CD4-positive, alpha-beta T cell treated with Interleukin-17A for 4 hours (primary cell): Measurements from ENCODE around the gene GLT8D1.
"Not testable (repeated sequence)": the region's sequence is repeated elsewhere in the genome, so short reads cannot be mapped to it uniquely, and the experiment has no call there.

Experiments
- DNase-seq: peaks from one replicate; pipeline ENCODE4 v3.0.0-alpha.2; 2020; ENCODE audit warnings: mixed read lengths

The GLT8D1 gene, protein sequence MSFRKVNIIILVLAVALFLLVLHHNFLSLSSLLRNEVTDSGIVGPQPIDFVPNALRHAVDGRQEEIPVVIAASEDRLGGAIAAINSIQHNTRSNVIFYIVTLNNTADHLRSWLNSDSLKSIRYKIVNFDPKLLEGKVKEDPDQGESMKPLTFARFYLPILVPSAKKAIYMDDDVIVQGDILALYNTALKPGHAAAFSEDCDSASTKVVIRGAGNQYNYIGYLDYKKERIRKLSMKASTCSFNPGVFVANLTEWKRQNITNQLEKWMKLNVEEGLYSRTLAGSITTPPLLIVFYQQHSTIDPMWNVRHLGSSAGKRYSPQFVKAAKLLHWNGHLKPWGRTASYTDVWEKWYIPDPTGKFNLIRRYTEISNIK

DNA sequence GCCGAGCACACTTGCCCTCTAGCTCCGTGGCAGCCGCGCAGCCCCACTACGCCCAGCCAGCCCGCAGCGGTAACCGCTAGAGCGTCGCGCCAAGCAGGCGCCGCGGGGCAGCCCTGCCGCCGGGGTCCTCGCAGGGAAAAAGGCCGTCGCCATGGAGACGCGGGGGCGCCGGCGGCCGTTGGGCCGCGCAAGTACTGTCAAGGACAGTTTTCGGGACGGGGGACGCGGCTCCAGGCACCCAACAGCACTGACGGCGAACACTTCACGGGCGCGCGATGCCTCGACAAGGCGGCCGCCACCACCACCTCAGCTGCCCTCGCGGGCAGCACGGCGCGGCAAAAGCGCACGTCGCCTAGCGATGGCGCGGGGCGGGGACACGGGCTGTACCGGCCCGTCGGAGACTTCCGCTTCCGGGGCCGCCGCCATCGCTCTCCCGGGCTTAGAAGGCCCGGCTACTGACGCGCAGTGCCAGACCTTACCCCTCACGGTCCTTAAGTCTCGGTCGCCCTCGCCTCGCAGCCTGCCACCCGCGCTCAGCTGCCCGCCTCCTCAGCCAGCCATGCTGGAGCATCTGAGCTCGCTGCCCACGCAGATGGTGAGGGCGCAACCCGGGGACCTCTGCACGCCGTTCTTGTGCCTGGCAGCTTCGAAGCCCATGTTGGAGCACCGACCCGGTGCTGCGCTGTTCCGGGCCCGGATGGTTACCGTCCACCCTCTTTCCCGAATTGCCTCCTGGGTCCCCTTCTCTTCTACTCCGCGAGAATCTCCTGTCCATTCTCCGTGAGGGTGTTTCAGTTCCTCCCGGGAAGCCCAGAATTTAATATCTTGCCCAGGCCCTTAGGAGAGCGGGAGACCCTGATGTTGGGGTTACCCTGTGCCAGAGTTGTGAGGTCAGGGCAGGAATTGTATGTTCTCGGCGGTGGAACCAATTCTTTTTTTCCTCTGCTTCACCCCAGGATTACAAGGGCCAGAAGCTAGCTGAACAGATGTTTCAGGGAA lies at the start of gene GLT8D1, which contains the start of gene SPCS1:
Gene GLT8D1, minus strand, starts transcription at position 104 of the 999 bp plus-strand sequence. CDS start 5,331 bp downstream, outside the sequence.
Gene SPCS1, plus strand, starts transcription at position 419 of the 999 bp plus-strand sequence. Its CDS starts 141 bp downstream, at position 560.
- DNase-seq: peak; percentile 89

DNA sequence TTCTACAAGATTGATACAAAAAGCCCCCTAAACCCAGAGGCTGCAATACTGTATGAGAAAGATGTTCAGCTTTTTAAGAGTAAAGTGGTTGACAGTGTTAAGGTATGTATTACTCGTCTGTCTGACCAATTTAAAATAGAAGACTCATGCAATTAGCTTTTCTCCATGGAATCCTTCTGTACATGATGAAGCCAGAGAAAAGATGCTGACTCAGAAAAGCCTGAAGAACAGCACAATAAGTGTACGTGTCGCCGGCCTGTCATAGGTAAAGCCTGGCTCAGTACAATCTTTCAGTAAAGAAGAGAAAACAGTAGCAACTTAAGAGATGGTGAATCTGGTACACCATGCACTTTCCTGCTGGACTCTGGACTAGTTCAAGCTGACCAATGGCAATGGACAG lies 48.8 kb upstream of the GLT8D1 start:
- DNase-seq: no peak

DNA sequence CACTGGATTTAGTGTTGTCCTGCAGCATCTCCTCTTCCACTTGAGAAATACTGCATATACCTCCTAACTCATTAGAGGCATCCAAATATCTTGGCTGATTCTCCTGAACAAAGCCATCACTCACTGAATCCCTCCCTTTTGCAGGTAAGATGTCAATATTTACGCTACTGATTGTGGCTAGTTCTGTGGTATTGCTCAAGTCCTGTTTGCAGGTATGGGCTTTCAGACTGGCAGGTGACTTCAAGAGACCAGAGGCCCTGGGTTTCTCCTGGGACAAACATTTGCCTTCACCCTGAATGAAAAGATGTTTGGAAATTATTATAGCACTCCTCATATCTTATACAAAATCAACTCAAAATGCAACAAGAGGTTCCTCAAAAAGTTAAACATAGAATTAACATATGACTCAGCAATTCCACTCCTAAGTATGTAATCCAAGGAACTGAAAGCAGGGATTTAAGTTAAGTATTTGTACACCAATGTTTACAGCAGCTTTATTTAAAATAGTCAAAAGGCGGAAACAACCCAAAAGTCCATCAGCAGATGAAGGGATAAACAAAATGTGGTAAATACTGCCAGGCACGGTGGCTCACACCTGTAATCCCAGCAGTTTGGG lies 46.6 kb upstream of the GLT8D1 start:
- no peak for DNase-seq

DNA sequence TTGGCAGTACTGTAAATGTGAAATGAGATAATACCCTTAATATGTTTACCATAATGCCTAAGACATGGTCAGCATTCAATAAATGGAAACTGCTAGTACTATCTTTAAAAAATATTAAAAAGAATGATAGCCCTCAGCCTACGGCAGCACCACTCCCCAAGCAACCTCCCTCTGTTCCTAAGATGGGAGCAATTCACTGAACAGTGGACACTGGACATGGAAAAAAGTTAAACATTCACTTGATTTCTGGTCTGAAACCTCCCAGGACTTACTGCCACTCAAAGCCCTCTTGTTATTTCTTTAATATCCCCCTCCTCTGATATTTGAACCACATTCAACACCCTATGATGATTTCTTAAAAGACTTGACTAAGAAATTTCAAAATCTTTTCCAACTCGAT lies 38.1 kb upstream of the GLT8D1 start:
- DNase-seq: no peak

DNA sequence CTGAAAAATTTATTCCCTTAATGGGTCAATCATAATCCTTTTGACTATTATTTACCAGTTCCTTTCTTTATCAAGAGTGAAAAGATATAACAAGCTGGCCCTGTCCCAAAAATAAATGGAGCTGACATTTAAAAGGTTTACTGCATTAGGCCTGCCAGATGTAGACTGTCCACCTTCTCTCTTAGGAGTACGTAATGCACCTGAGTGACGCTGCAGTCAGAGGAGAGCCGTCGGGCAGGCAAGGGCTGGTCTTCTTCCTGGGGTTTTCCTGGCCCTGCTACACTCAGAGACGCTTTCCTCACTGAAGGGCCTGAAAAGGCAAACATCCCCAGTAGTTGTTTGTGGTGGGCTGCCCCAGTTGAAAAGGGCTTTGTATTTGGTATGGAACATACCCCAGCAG lies 37.6 kb upstream of the GLT8D1 start:
- DNase-seq: no peak

DNA sequence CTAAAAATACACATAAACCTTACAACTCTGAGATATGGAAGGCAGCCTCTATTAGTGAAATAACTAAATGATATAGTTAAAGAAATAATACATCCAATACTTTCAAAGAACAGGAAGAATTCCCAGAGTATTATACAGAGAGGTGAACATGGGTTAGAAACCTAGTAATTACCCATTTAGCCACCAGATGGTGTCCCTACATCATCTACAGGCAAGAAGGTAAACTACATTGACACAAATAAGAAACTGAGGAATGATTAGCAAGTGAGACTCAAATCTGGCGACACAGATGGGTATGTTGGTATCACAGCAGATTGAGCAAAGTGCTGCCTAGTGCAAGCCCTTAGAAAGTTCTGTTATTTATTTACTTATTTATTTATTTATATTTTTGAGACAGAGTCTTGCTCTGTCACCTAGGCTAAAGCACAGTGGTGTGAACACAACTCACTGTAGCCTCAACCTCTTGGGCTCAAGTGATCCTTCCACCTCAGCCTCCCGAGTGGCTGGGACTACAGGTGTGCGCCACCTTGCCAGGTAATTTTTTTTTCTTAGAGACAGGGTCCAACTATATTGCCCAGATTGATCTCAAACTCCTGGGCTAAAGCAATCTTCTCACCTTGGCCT lies 36.9 kb upstream of the GLT8D1 start:
- no peak for DNase-seq

DNA sequence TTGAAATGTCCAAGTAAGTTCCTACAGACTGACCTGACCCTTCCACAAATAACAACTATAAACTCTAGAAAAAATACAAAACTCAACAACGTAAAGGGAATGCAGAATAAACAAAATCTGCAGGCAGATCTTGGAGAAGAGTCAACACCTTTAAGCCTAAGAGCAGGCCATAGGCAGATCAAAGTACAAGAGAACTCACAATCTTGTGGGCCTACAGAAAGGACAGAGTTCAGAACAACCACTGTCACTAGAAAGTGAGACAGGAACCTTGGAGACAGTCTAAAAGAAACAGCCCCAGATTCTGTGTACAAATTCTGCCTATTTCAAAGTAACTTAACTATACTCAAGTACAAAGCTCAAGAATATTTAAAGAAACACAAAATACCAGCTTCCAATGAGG lies 34.1 kb upstream of the GLT8D1 start:
- no peak for DNase-seq

DNA sequence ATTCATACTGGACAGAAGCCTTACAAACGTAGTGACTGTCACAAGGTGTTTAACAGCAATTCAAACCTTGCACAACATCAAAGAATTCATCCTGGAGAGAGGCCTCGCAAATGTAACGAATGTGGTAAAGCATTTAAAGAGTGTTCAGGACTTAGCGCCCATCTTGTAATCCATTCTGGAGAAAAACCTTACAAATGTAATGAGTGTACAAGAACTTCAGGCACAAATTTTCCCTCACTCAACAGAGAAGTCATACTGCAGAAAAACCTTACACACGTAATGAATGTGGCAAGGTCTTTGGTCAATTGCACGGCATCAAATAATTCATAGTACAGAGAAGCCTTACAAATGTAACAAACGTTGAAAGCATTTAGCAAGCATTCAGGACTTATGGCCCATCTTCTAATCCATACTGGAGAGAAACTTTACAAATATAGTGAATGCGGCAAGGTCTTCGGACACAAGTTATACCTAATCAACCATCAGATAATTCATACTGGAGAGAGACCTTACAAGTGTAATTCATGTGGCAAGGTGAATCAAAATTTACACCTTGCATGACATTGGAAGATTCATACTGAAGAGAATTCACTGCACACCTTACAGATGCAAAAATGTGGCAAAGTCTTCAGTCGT lies 27.8 kb upstream of the GLT8D1 start:
- DNase-seq: no peak

DNA sequence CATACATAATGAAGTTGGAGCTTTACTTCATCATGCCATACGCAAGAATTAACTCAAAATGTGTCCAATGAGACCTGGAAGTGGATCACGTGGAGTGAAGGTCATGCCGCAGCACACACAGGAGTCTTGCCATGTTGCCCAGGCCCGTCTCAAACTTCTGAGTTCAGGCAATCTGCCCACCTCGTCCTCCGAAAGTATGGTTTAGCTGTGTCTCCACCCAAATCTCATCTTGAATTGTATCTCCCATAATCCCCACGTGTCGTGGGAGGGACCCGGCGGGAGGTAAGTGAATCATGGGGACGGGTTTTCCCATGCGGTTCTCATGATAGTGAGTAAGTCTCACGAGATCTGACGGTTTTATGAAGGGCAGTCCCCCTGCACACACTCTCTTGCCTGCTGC lies 26.0 kb upstream of the GLT8D1 start:
- DNase-seq: no peak

DNA sequence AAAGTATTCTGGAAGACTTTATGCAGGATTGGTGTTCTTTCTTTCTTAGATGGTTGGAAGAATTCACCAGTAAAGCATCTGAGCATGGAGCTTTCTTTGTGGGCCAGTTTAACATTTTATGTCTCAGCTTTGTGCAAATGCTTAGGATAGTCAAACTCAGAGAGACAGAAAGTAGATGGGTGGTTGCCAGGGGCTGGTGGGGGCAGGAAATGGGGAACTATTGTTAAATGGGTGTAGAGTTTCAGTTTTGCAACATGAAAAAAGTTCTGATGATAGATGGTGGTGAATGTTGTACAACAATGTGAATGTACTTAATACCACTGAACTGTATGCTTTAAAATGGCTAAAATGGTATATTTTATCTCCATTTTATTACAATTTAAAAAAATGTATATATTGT lies 25.1 kb upstream of the GLT8D1 start:
- DNase-seq: no peak

DNA sequence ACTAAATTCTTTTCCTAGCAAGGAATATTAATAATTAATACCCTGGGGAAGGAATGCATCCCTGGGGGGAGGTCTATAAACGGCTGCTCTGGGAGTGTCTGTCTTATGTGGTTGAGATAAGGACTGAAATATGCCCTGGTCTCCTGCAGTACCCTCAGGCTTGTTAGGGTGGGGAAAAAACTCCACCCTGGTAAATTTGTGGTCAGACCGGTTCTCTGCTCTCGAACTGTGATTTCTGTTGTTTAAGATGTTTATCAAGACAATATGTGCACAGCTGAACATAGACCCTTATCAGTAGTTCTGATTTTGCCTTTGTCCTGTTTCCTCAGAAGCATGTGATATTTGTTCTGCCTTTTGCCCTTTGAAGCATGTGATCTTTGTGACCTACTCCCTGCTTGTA lies 23.2 kb upstream of the GLT8D1 start:
- not testable (repeated sequence) for DNase-seq

DNA sequence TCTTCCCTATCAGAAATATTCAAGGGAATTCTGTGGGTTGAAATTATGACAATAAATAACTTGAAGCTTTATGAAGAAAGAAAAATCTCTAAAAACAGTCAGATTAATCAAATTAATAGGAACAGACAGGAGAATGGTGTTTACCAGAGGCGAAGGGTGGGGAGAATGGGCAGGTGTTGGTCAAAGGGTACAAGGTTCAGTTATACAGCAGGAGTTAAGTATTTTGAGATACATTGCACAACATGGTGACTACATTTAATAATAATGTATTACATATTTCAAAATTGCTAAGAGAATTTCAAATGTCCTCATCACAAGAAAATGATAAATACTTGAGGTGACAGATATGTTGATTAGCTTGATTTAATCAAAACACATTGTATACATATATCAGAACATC lies 18.9 kb upstream of the GLT8D1 start:
- DNase-seq: no peak

DNA sequence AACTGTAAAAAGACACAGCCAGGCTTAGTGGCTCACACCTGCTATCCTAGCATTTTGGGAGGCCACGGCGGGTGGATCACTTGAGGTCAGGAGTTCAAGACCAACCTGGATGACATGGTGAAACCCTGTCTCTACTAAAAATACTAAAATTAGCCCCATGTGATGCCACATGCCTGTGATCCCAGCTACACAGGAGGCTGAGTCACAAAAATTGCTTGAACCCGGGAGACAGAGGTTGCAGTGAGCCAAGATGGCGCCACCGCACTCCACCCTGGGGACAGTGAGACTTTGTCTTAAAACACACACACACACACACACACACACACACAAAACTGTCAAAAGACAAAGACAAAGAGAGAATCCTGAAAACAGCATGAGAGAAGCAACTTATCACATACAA lies 18.3 kb upstream of the GLT8D1 start:
- no peak for DNase-seq

DNA sequence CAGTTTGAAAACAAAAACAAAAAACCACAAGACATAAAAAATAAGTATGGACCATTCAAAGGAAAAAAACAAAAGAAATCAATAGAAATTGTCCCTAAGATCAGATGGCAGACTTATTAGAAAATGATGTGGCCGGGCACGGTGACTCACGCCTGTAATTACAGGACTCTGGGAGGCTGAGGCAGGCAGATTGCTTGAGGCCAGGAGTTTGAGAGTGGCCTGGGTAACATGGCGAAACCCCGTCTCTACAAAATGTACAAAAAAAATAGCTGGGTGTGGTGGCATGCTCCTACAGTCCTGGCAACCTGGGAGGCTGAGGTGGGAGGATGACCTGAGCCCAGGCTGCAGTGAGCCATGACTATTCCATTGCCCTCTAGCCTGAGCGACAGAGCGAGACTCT lies 16.9 kb upstream of the GLT8D1 start:
- no peak for DNase-seq

DNA sequence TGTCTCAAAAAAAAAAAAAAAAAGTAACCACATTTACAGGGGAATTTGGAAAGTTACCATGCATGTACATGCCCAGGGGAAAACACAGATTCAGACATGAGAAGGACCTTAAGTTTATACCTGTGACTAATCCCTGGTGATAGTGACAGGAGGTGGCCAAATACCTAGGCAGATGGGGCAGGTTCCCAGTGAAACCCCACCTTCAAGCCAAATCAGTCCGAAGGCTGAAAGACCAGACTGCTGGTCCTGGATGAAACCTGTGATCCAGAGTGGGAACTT lies 16.1 kb upstream of the GLT8D1 start:
- no peak for DNase-seq

DNA sequence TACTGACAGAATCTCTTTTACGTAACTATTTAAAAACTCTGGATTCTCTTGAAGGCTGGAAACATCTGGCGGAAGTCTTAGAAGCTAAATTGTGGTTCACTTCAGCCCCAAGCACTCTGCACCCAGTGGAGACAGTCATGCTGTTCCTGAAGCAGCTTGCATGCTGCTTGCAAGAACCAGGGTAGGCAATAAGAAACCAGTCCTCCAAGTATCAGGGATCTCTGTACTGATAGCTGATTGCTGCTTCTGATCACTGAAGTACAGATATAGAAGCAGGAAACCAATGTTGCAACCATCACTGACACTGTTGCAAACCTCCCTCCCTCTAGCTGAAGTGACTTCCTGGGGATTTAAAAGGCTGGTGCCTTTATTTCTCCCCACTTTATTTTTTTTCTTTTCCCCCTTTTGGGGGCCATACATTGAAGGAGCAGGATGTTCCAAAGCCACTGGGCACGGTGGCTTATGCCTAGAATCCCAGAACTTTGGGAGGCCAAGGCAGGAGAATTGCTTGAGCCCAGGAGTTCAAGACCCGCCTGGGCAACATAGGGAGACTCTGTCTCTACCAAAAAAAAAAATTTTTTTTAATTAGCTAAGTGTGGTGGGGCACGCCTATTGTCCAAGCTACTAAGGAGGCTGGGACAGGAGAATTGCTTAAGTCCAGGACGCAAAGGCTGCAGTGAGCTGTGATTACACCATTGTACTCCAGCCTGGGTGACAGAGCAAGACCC lies 15.6 kb upstream of the GLT8D1 start:
- peak; percentile 39 for DNase-seq

DNA sequence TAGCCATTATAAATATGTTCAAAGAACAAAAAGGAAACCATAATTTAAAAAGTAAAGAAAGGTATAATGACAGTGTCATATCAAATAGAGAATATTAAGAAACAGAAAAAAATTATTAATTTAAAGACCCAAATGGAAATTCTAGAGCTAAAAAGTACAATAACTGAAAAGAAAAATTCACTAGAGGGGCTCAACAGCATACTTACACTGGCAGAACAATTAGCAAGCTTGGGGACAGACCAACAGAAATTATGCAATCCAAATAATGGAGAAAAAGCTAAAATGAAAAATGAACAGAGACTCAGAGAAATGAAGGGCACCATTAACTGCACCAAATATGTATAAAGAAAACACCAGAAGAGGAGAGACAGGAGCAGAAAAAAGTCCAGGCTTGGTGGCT lies 14.0 kb upstream of the GLT8D1 start:
- no peak for DNase-seq

DNA sequence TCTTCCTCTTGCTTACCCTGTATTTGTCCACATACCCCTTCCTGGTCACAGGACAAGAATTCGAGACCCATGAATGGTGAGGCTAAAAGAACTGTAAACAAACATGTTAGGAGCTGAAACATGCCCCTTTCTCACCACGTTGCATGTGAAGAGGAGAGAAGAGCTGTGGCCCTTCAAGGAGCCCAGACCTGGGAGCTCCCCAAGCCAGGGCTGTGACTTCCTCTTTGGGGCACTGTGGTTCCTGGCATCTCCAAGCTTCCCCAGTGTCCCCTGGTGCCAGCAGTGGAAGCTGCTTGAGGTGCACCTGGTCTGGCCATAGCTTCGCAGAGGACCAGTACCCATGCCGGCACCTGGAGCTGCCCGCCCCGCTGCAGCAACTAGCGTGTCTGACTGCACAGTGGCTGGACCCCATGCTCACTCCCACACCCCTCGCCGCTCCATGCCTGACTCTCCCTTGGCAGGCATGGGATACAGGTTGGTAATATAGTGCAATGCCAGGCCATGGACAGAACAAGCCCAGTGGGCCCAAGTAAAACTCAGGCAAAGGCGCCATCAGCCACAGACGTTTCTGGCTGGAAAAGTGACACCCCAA lies 10.2 kb upstream of the GLT8D1 start:
- no peak for DNase-seq

DNA sequence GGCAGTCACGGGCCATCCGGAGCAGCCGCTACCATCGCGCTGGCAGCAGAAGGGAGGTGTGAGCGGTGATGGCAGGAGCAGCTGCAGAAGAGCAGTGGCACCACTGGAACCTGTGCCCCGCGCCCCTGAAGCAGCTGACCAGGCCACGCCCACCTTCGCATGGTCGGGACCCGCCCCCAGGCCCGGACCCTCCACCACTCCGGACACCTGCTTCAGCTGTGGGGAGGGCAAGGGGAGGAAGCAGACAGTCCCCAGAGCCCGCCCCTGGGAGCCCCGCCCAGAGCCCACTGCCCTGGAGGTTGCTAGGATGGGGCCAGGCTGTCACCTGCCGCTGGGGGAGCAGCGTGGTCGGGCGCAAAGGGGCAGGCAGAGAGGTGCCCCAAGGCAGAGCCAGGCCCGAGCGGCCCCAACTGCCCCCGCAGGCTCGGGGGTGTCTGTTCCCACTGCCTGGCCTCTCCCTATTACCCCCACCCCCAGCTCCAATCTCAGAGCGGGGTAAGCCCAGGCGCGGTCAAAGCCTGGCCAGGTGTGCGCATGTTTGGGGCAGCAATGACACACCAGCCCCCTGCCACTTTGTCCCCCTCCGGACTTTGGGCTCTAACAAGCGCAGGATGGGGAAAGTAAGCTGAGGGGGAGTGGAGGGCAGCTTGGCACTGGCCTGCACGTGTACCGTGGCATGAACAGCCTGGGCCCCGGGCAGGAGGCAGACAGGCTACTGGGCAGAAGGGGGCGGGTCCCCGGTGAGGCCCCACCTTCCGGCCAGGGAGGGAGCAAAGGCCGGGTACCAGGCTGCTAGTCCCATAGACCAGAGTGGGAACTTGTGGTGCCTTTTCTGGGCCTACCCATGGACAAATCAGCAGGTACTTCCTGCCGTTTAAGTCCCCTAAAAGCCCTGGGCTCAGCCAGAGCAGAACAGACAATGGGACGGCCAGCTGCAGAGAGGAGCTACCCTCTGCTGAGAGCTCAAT lies 9.0 kb upstream of the GLT8D1 start:
- no peak for DNase-seq
